ENCODE results near the gene UBE2B.

- TF ChIP-seq CTCF (IDR thresholded peaks at IDR 0.05; ENCODE audit: borderline replicate concordance, extremely low read depth, low read length, poor library complexity, severe bottlenecking) (no peak), EZH2 (IDR thresholded peaks at IDR 0.05; ENCODE audit: borderline replicate concordance, low read depth, low read length, severe bottlenecking) (no peak)
These were observed 64.2 kb downstream of the UBE2B start for GRCh38 chr5:134435560-134435959.

All from DND-41 (cell line).